KMS-11 (cell line): ENCODE data around the gene SIRPB1.

Source experiments
- H2AFZ ChIP-seq: fragments of 200-600 bp; sonication (generic); 2 replicates; pipeline ENCODE4 v1.6.1; 2016; ENCODE audit warnings: antibody characterized with exemption, mixed run types, low read depth
- H3K27ac ChIP-seq: fragments of 200-600 bp; sonication (generic); 2 replicates; pipeline ENCODE4 v1.6.1; 2016; ENCODE audit warnings: mild to moderate bottlenecking, mixed run types
- H3K27me3 ChIP-seq: fragments of 200-600 bp; sonication (generic); 2 replicates; pipeline ENCODE4 v1.6.1; 2017; ENCODE audit warnings: mild to moderate bottlenecking, low read depth, mixed run types, moderate library complexity; ENCODE audit not compliant: insufficient read depth
- H3K36me3 ChIP-seq: fragments of 200-600 bp; sonication (generic); 2 replicates; pipeline ENCODE4 v1.6.1; 2017; ENCODE audit warnings: mild to moderate bottlenecking, mixed run types; ENCODE audit not compliant: insufficient read depth
- H3K4me1 ChIP-seq: fragments of 200-600 bp; sonication (generic); 2 replicates; pipeline ENCODE4 v1.6.1; 2016; ENCODE audit warnings: mild to moderate bottlenecking, low read depth, mixed run types; ENCODE audit not compliant: poor library complexity, severe bottlenecking
- H3K4me2 ChIP-seq: fragments of 200-600 bp; sonication (generic); 2 replicates; pipeline ENCODE4 v1.7.0; 2016; ENCODE audit warnings: mild to moderate bottlenecking, mixed run types
- H3K4me3 ChIP-seq: fragments of 200-600 bp; sonication (generic); IDR thresholded peaks from 2 replicates; pipeline ENCODE4 v1.6.1; 2017; ENCODE audit warnings: low read depth, low read length, mixed read lengths; ENCODE audit not compliant: insufficient read depth
- H3K79me2 ChIP-seq: fragments of 200-600 bp; sonication (generic); 2 replicates; pipeline ENCODE4 v1.6.1; 2016; ENCODE audit warnings: low read depth, mixed run types; ENCODE audit not compliant: insufficient read depth
- H3K9ac ChIP-seq: fragments of 200-600 bp; sonication (generic); 2 replicates; pipeline ENCODE4 v1.6.1; 2016; ENCODE audit warnings: mild to moderate bottlenecking, mixed run types
- H4K20me1 ChIP-seq: fragments of 200-600 bp; sonication (generic); 2 replicates; pipeline ENCODE4 v1.6.1; 2016; ENCODE audit warnings: mild to moderate bottlenecking, mixed run types; ENCODE audit not compliant: insufficient read depth
- TF ChIP-seq, protein P1 (sequence below): fragments of 200-600 bp; sonication (generic); conservative IDR thresholded peaks from 2 replicates; pipeline ENCODE4 v1.6.1; 2017; ENCODE audit warnings: low read depth, mild to moderate bottlenecking, antibody characterized with exemption, low read length, moderate library complexity, mixed read lengths

Gene SIRPB1

DNA sequence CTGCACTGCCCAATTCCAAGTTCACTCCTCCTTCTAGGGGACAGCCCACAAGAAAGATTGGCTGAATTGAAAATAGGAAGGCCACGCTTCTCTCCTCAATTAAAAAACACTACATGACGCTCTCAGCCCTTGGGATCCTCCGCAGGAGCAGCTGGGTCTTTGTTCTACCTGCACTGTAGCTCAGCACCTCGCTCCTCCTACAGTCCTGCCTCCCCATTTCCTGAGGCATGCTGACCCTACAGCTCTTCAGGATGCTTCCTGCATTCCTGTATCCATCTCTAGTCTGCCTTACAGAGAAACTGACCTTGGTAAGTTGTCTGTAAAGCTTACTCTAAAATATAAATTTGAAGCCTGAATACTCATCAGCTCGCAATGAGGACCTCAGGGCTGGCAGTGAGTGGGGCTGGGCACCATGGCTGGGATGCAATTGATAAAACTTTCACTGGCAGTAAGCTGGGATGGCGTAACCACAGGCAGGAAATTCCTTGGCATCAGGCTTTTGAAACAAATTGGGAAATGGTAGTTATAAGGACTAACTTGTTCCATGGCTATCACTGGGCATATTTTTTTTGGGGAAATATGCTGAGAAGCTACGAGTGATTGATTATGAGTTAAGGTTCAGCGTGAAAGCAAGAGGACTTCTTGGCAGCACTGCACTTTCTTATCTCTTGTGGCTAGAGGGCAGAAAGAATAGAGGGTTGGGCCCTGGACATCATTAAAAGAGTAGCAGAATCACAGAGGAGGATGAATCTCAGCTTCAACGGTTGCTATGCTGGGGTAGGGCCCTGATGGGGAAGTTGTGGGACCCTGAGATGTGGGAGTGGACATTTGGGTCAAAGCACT is 11.7 kb upstream of the SIRPB1 start:
- H2AFZ ChIP-seq = no peak overlapping the region
- TF ChIP-seq, protein P1, sequence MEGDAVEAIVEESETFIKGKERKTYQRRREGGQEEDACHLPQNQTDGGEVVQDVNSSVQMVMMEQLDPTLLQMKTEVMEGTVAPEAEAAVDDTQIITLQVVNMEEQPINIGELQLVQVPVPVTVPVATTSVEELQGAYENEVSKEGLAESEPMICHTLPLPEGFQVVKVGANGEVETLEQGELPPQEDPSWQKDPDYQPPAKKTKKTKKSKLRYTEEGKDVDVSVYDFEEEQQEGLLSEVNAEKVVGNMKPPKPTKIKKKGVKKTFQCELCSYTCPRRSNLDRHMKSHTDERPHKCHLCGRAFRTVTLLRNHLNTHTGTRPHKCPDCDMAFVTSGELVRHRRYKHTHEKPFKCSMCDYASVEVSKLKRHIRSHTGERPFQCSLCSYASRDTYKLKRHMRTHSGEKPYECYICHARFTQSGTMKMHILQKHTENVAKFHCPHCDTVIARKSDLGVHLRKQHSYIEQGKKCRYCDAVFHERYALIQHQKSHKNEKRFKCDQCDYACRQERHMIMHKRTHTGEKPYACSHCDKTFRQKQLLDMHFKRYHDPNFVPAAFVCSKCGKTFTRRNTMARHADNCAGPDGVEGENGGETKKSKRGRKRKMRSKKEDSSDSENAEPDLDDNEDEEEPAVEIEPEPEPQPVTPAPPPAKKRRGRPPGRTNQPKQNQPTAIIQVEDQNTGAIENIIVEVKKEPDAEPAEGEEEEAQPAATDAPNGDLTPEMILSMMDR = no peak
- no peak overlapping the region for H3K9ac ChIP-seq
- no peaks in the 10 kb centered on the region for H3K36me3 ChIP-seq
- H4K20me1 ChIP-seq = no peaks in the 10 kb centered on the region
- no peak overlapping the region for H3K27ac ChIP-seq
- H3K27me3 ChIP-seq = no peaks in the 10 kb centered on the region
- H3K79me2 ChIP-seq = no peaks in the 10 kb centered on the region
- H3K4me2 ChIP-seq = no peak overlapping the region
- no peak overlapping the region for H3K4me3 ChIP-seq
- H3K4me1 ChIP-seq = no peaks in the 10 kb centered on the region

DNA sequence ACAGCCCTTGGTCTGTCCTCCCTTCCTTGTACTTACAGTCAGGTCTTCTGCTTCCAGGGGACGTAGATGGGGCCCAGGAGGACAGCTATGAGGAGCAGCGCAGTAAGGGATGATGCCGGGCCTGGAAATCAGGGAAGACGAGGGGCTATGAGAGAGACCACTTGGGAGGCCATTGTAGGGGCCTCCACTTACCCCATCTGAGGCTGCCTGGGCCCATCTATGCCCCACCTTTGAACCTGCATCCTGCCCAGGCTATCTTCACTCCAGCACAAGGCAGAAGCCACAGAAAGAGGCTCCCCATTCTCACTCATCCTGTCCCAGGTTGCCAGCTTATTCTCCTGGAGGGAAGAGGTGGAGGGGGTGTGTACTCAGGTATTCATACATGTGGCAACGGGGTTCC is 10.4 kb upstream of the SIRPB1 start:
- Histone ChIP-seq H3K27me3 (no peaks in the 10 kb centered on the region), H3K36me3 (no peaks in the 10 kb centered on the region), H3K79me2 (no peaks in the 10 kb centered on the region), H3K9ac (no peak overlapping the region), H3K27ac (no peak overlapping the region), H4K20me1 (no peaks in the 10 kb centered on the region), H3K4me3 (no peak overlapping the region), H3K4me2 (no peak overlapping the region), H3K4me1 (no peaks in the 10 kb centered on the region), H2AFZ (no peak overlapping the region)
- TF ChIP-seq, protein P1 = no peak

DNA sequence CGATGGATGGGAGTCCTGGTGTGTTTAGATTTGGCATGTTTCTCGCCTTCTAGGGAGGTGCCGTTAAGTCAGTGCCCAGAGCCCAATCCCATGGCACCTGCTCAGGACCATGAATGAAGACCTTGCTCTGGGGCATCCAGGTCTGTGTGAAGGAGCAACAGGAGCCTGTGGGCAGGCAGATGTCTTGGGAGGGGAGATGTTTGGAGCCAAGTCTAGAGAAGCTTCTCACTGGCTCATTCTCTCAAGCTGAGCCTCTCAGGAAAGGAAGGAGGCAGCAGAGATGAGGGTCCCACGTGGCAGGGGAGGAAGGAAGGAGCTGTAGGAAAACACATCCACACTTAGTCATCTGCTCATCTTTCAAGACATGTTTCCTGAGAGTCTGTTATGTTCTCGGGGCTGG is 9.5 kb upstream of the SIRPB1 start:
- Histone ChIP-seq H3K4me1 (no peaks in the 10 kb centered on the region), H3K4me2 (no peak overlapping the region), H3K27me3 (no peaks in the 10 kb centered on the region), H3K4me3 (no peak overlapping the region), H3K27ac (no peak overlapping the region), H2AFZ (no peak overlapping the region), H3K79me2 (no peaks in the 10 kb centered on the region), H4K20me1 (no peaks in the 10 kb centered on the region), H3K36me3 (no peaks in the 10 kb centered on the region), H3K9ac (no peak overlapping the region)
- TF ChIP-seq, protein P1 = no peak

DNA sequence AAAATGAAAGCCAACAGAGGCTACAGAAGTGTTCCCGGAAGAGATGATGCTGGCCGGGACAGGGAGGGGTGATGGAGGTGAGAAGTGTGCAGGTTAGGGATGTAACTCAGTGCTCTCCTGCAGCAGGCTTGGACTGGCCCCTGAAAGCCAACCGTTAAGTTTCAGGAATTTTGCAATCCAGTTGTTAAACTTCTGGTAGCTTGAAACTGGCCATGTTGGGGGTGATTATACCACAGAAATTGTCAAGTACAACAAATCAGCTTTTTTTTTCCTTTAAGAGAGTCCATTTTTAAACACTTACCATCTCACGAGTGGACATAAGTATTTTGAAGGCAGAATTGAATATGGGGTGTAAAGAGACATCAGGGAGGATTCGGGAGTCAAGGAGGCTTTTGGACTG is 8.8 kb upstream of the SIRPB1 start:
- TF ChIP-seq, protein P1 = no peak

More for the DNA sequence above, 8.8 kb upstream of the SIRPB1 start:
- Histone ChIP-seq H2AFZ (no peak overlapping the region), H4K20me1 (no peaks in the 10 kb centered on the region), H3K4me1 (no peaks in the 10 kb centered on the region), H3K9ac (no peak overlapping the region), H3K27me3 (no peaks in the 10 kb centered on the region), H3K4me2 (no peak overlapping the region), H3K36me3 (no peaks in the 10 kb centered on the region), H3K79me2 (no peaks in the 10 kb centered on the region), H3K27ac (no peak overlapping the region), H3K4me3 (no peak overlapping the region)
